HG03196 (cell line): ENCODE data around the gene LRRTM3.

Source experiments
- ATAC-seq: cut with Tn5 transposase; IDR thresholded peaks from one replicate; pipeline ENCODE4 v1.9.1; 2021; ENCODE audit not compliant: unreplicated experiment

The LRRTM3 gene

DNA sequence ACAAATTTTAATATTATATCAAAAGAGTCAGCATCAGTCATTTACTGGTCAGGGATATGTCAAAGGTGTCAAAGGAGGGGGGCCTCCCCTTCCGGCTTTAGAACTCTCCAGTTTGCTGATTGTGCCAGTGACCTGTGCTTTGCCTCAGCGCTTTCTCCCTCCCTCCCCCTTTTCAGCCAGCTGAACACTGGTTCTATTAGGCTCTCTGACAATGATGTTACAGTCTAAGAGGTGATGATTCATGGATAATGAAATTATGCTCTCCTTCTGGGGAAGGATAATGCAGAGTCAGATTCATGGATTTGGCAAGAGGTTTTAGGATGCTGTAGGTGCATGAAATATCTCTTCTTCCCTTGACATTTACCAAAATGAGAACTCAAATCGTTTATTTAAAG, 6.1 kb downstream of the LRRTM3 start:
- no peak for ATAC-seq

DNA sequence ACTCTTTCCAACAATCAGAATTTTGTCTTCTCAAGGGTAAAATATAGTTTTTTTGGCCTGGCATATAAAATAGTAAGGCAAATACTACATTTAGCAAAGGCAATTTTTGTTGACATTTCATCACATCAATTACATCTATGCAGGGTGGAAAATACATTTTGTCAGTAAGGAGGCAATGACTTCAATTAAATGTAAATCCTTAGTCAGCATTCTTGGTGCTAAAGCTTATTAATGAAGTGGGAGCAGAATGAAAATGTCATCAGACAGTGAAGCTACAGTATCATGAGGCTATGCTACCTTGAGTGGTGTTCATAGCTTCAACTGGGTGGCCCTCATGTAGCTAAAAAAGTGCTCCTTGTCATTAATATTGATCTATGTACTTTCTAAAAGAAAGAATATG, 8.9 kb downstream of the LRRTM3 start:
- ATAC-seq = no peak

GRCh38 chr10:66940965-66941364, 15.1 kb downstream of the LRRTM3 start:
- no peak for ATAC-seq

GRCh38 chr10:66941491-66941890, 15.7 kb downstream of the LRRTM3 start:
- no peak for ATAC-seq

DNA sequence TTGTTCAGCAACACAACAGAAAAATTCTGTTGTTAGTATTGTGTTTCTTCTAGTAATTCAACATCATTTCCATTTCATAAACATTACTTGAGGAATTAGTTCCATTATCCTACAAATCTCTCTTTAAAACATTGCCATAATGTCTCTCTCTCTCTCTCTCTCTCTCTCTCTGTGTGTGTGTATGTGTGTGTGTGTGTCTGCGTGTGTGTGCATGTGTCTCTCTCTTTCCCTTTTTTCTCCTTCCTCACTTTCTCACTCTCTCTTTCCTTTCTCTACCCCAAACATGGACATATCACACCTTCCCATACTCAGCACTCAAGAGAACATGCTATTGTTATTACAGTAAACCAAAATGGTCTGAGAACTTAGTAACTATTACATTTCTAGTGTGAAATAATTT, 16.6 kb downstream of the LRRTM3 start:
- no peak for ATAC-seq

GRCh38 chr10:66943590-66943989, 17.8 kb downstream of the LRRTM3 start:
- no peak for ATAC-seq

- ATAC-seq = no peak
Measured at GRCh38 chr10:66951896-66952295, 26.1 kb downstream of the LRRTM3 start.

DNA sequence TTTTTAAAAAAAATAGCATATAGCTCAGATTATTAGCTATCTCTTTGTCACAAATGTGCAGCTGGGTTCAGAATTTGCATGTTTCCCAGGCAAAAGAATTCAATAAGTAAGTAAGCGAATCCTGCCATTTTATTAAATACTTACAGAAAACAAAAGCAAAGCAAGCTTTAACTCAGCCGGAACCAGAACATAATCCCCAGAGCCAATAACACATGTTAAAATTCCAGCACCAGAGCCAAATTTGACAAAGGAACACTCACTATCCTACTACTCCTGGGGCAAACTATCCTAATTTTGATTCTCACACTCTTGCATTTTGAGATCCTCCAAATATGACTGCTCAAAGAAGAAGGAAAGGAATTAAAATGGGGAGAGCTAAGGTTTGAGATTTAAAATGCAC, 32.6 kb downstream of the LRRTM3 start:
- no peak for ATAC-seq

- no peak for ATAC-seq
Measured at GRCh38 chr10:66964946-66965345, 39.1 kb downstream of the LRRTM3 start.

GRCh38 chr10:66980246-66980815, 54.5 kb downstream of the LRRTM3 start:
- ATAC-seq = no peak

GRCh38 chr10:66981361-66982052, 55.7 kb downstream of the LRRTM3 start:
- ATAC-seq = no peak

DNA sequence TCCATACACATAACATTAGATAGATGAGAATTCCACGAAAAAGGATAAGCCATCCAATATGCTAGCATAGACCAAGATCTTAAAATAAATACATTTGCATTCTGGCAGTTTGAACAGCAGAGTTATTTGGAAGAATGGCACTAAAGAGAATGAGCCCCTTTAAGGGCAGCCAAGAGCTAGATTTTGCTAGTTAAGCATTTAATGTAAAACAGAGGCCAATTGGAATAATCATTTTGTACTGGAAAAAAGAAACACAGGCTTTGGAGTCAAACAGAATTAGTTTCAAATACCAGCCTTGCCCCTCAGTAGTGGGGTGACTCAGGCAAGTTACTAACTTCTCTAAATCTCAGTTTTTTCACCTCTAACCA, 56.2 kb downstream of the LRRTM3 start:
- no peak for ATAC-seq

- no peak for ATAC-seq
Measured at GRCh38 chr10:66982792-66983474, 57.1 kb downstream of the LRRTM3 start.

GRCh38 chr10:66983475-66983818, 57.6 kb downstream of the LRRTM3 start:
- ATAC-seq = no peak

DNA sequence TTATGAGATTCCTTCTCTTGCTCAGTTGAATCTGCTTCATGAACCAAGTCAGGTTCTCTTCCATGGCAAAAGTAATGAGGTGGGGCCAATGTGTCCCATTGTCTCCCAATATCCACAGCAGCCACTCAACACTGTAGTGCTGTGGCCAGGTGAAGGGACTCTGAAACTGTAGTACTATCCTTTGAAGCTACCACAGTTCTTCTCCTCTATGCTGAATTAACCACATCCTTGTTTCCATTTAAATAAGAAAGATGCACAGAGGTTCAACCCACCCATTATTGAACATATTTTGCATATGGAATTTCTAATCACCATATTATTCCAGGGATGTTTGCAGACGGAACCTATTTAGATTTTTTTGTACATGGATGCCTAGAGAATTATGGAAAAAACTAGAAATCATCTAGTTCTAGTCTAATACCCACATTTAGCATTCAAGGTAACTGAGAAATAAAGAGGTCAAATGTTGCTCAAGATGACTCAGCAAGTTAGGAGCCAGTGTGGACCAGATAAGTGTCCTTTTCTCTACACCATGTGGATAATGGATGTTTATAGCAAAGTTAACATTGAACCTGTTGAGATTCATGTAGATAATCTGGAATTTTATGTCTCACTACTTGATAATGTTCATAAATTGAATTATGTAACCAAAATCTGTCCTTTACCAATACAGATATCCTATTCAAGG, 64.5 kb downstream of the LRRTM3 start:
- no peak for ATAC-seq

GRCh38 chr10:66996996-66997395, 71.2 kb downstream of the LRRTM3 start:
- ATAC-seq = no peak

- no peak for ATAC-seq
Measured at GRCh38 chr10:66999762-67000545, 74.1 kb downstream of the LRRTM3 start.

DNA sequence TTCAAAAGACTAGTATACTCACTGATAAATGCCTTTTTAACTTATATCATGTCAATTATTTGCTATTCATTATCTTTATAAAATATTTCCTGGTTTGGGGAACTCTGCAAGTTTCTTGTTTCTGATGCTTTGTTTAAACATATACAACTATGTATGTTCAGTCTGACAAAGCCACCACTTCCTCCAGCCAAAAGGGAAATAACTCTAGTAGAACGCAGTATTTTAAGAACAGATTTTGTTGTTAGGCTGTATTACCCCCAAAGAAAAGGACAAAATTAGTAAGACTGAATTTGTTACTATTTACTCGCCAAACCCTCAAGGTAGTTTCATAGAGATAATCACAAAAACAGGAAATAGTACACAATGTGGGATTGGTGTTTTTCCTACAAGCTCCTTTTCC, 78.9 kb downstream of the LRRTM3 start:
- no peak for ATAC-seq

- no peak for ATAC-seq
Measured at GRCh38 chr10:67005981-67006380, 80.1 kb downstream of the LRRTM3 start.

- no peak for ATAC-seq
Measured at GRCh38 chr10:67011480-67011879, 85.6 kb downstream of the LRRTM3 start.

GRCh38 chr10:67011981-67012380, 86.1 kb downstream of the LRRTM3 start:
- no peak for ATAC-seq
